IMR-90 (cell line): Measurements from ENCODE around the gene DUSP16. TPM values are rescaled to one million over a fixed set of nuclear protein-coding genes. Genes with fewer than 3 reads are reported as not detected.

Source experiments
- ATAC-seq: fragments of 200-7000 bp; cut with Tn5 transposase; 2 replicates; pipeline ENCODE4 v1.9.1; 2020; ENCODE audit warnings: low read depth, mild to moderate bottlenecking, moderate library complexity
- BruUV-seq: library from RNA; stranded (reverse); fragments of 400-500 nt; replicated peaks from 2 replicates; lab custom pipeline; 2021; lab: Mats Ljungman, UMichigan
- CTCF ChIA-PET: fragments of 300-600 bp; formaldehyde crosslinking; extraction: SDS; loops from one replicate; lab custom pipeline; 2021; ENCODE audit warnings: antibody characterized with exemption; lab: Yijun Ruan, JAX
- POLR2A ChIA-PET: fragments of 300-600 bp; sonication (Branson Sonifier 250); formaldehyde crosslinking; loops from one replicate; lab custom pipeline; 2022; ENCODE audit warnings: antibody characterized with exemption; ENCODE audit not compliant: unreplicated experiment; lab: Charles Lee
- DNase-seq: peaks from one replicate; pipeline ENCODE4 v3.0.0; 2013
- H2AFZ ChIP-seq: replicated peaks from 2 replicates; pipeline ENCODE3; 2013; ENCODE audit warnings: low read length, mild to moderate bottlenecking; ENCODE audit not compliant: poor library complexity
- H2AK5ac ChIP-seq: 2 replicates; pipeline ENCODE4 v1.6.1; 2013; ENCODE audit warnings: low read depth, low read length, inconsistent platforms
- H2AK9ac ChIP-seq: replicated peaks from 2 replicates; pipeline ENCODE3; 2013; ENCODE audit warnings: mild to moderate bottlenecking, low read depth, low read length, moderate library complexity; ENCODE audit not compliant: poor library complexity
- H2BK120ac ChIP-seq: 2 replicates; pipeline ENCODE4 v1.6.1; 2013; ENCODE audit warnings: low read depth, low read length, inconsistent platforms
- H2BK15ac ChIP-seq: 3 replicates; pipeline ENCODE4 v1.6.1; 2013; ENCODE audit warnings: low read depth, low read length, inconsistent platforms
- H2BK20ac ChIP-seq: 2 replicates; pipeline ENCODE4 v1.6.1; 2013; ENCODE audit warnings: low read depth, mild to moderate bottlenecking, inconsistent platforms, low read length, moderate library complexity
- H2BK5ac ChIP-seq: 2 replicates; pipeline ENCODE4 v1.6.1; 2013; ENCODE audit warnings: mild to moderate bottlenecking, low read depth, low read length, inconsistent platforms; ENCODE audit not compliant: poor library complexity, severe bottlenecking
- H3K14ac ChIP-seq: replicated peaks from 2 replicates; pipeline ENCODE4 v1.6.1; 2013; ENCODE audit warnings: low read depth, low read length, inconsistent platforms
- H3K18ac ChIP-seq: 2 replicates; pipeline ENCODE4 v1.6.1; 2013; ENCODE audit warnings: low read depth, low read length, control low read depth
- H3K23ac ChIP-seq: 2 replicates; pipeline ENCODE4 v1.6.1; 2013; ENCODE audit warnings: low read depth, low read length, inconsistent platforms
- H3K27ac ChIP-seq: 2 replicates; pipeline ENCODE4 v1.5.1; 2013; ENCODE audit warnings: mild to moderate bottlenecking, control low read depth, low read length; ENCODE audit not compliant: insufficient read depth
- H3K27me3 ChIP-seq: 2 replicates; pipeline ENCODE4 v1.6.1; 2013; ENCODE audit warnings: low read length; ENCODE audit not compliant: control insufficient read depth, insufficient read depth
- H3K36me3 ChIP-seq: 2 replicates; pipeline ENCODE4 v1.6.1; 2013; ENCODE audit warnings: low read length, mixed read lengths; ENCODE audit not compliant: control insufficient read depth, insufficient read depth
- H3K4ac ChIP-seq: 2 replicates; pipeline ENCODE4 v1.6.1; 2013; ENCODE audit warnings: low read depth, low read length, inconsistent platforms
- H3K4me1 ChIP-seq: 2 replicates; pipeline ENCODE4 v1.6.1; 2013; ENCODE audit warnings: low read length, mixed read lengths; ENCODE audit not compliant: control insufficient read depth, insufficient read depth
- H3K4me2 ChIP-seq: 2 replicates; pipeline ENCODE4 v1.6.1; 2013; ENCODE audit warnings: low read depth, mild to moderate bottlenecking, control low read depth, low read length, moderate library complexity
- H3K4me3 ChIP-seq: 2 replicates; pipeline ENCODE4 v1.5.1; 2013; ENCODE audit warnings: low read depth, mild to moderate bottlenecking, control low read depth, low read length, moderate library complexity; ENCODE audit not compliant: insufficient read depth
- H3K56ac ChIP-seq: 2 replicates; pipeline ENCODE4 v1.6.1; 2013; ENCODE audit warnings: low read length, inconsistent platforms; ENCODE audit not compliant: insufficient read depth; ENCODE audit errors: extremely low read depth
- H3K79me1 ChIP-seq, 2 experiments: 2 replicates each; pipeline ENCODE4 v1.6.1; 2013; ENCODE audit warnings: low read length in 2 of 2, inconsistent platforms in 1 of 2, low read depth in 1 of 2
- H3K9ac ChIP-seq: 2 replicates; pipeline ENCODE4 v1.6.1; 2013; ENCODE audit warnings: low read depth, low read length, control low read depth
- H3K9me1 ChIP-seq: 2 replicates; pipeline ENCODE4 v1.6.1; 2013; ENCODE audit warnings: low read length, inconsistent platforms; ENCODE audit not compliant: insufficient read depth
- H3K9me3 ChIP-seq: 2 replicates; pipeline ENCODE4 v1.6.1; 2013; ENCODE audit warnings: low read length; ENCODE audit not compliant: control insufficient read depth, insufficient read depth
- H4K20me1 ChIP-seq: 2 replicates; pipeline ENCODE4 v1.6.1; 2013; ENCODE audit warnings: low read length, inconsistent platforms; ENCODE audit not compliant: insufficient read depth
- H4K5ac ChIP-seq: 2 replicates; pipeline ENCODE4 v1.6.1; 2013; ENCODE audit warnings: mild to moderate bottlenecking, low read depth, low read length, control low read depth
- H4K8ac ChIP-seq, 2 experiments: 2 replicates each; pipeline ENCODE4 v1.6.1; 2013; ENCODE audit warnings: low read depth in 2 of 2, low read length in 2 of 2, control low read depth in 1 of 2, inconsistent platforms in 1 of 2
- H4K91ac ChIP-seq: 2 replicates; pipeline ENCODE4 v1.6.1; 2013; ENCODE audit warnings: low read depth, low read length, inconsistent platforms; ENCODE audit not compliant: insufficient read depth
- BHLHE40 ChIP-seq: fragments of 150-350 bp; IDR thresholded peaks from 2 replicates; pipeline ENCODE4 v1.6.1; 2016; ENCODE audit warnings: mild to moderate bottlenecking, low read depth, low read length
- CTCF ChIP-seq: conservative IDR thresholded peaks from 2 replicates; pipeline ENCODE4 v1.5.1; 2012; ENCODE audit warnings: mild to moderate bottlenecking, low read depth, low read length, improper control_type of control experiment
- FOS ChIP-seq: fragments of 150-350 bp; IDR thresholded peaks from 2 replicates; pipeline ENCODE4 v1.6.1; 2016; ENCODE audit warnings: low read depth, low read length
- MAZ ChIP-seq: IDR thresholded peaks from 2 replicates; pipeline ENCODE4 v1.6.1; 2012; ENCODE audit warnings: low read depth, mild to moderate bottlenecking, low read length, improper control_type of control experiment, moderate library complexity, borderline replicate concordance
- MXI1 ChIP-seq: IDR thresholded peaks from 2 replicates; pipeline ENCODE4 v1.6.1; 2012; ENCODE audit warnings: low read depth, mild to moderate bottlenecking, low read length, moderate library complexity, borderline replicate concordance
- RCOR1 ChIP-seq: IDR thresholded peaks from 2 replicates; pipeline ENCODE4 v1.6.1; 2012; ENCODE audit warnings: mild to moderate bottlenecking, low read length, improper control_type of control experiment; ENCODE audit not compliant: insufficient replicate concordance
- WGBS, 2 experiments: methylation state at CpG; one replicate each; pipeline versions ENCODE4 v1.1.5 to v1.1.7; 2013; ENCODE audit warnings: missing lambda C conversion rate in 2 of 2; ENCODE audit not compliant: insufficient read length in 1 of 2; ENCODE audit errors: extremely low coverage in 2 of 2; 5-methylcytosine and 5-hydroxymethylcytosine counted together
- dilution Hi-C: fragments of 300-500 bp; cut with HindIII; formaldehyde crosslinking; loops from one replicate; pipeline ENCODE4 v1.14.3; 2018; ENCODE audit warnings: low sequenced_read_pairs; ENCODE audit not compliant: unreplicated experiment
- in situ Hi-C: fragments of 300-500 bp; cut with MboI; formaldehyde crosslinking; loops from 3 replicates; pipeline ENCODE4 v1.14.3; 2019; ENCODE audit warnings: low sequenced_read_pairs, inconsistent platforms, mixed read lengths
- intact Hi-C: fragments of 100-400 bp; cut with micrococcal nuclease; formaldehyde crosslinking; loops from 2 replicates; pipeline ENCODE4 v1.10.0; 2022
- polyA plus RNA-seq, 3 experiments: library from polyadenylated mRNA; depleted of rRNA; stranded (reverse); fragments of >200 nt; gene quantifications; 2 replicates each; pipeline ENCODE4 v1.2.3, GENCODE V29; 2012; ENCODE audit warnings: low replicate concordance in 1 of 3
- total RNA-seq: library from RNA; depleted of rRNA; stranded (reverse); fragments of >200 nt; gene quantifications from 2 replicates; pipeline ENCODE4 v1.2.3, GENCODE V29; 2012
- TF ChIP-seq, protein P1 (sequence below): fragments of 150-350 bp; IDR thresholded peaks from 2 replicates; pipeline ENCODE4 v1.6.1; 2017; ENCODE audit warnings: mild to moderate bottlenecking, antibody characterized with exemption, low read length, low read depth

The DUSP16 gene
- total and polyA plus RNA-seq, 2 of the 4 experiments (the other 2 are of a cell fraction) = 4.7 to 10.0 TPM

DNA sequence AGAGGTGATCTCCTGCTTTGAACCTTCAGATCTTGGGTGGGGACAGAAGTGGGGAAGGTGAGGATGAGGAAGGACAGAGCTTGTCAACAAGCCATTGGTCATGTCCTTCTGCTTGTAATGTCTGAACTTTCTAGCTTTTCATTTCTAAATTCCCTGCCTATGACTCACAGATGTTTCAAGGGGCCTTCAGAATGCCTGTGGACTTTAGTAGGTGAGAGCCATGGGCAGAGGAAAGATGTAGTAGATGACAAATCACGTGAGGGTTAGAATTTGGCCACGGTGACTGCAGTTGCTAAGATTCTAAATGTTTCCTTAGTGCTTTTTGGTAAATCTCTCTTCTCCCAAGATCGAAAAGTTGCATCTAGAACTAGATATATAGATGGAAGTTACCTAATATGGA lies 30.3 kb upstream of the DUSP16 start:
- H3K9me1 ChIP-seq = no peaks in the 10 kb centered on the region
- no peaks in the 10 kb centered on the region for H3K36me3 ChIP-seq
- 0 out of 2 replicates have a peak overlapping the region, but pooled peaks have one; percentile 56 for H2BK20ac ChIP-seq
- no peak overlapping the region for H2BK120ac ChIP-seq
- H3K79me1 ChIP-seq = no peaks in the 10 kb centered on the region
- no peak overlapping the region for H3K23ac ChIP-seq
- in situ Hi-C loops = no loop called here
- no peak overlapping the region; the same call in 1 of the 2 replicates for H3K4ac ChIP-seq
- H2AK5ac ChIP-seq = peak overlapping the region; percentile 25; the same call in 1 of the 2 replicates
- no peak overlapping the region for H4K91ac ChIP-seq
- TF ChIP-seq MXI1 = no peak
- TF ChIP-seq BHLHE40 = peak; percentile 81; the same call in 1 of the 2 replicates
- TF ChIP-seq, protein P1, sequence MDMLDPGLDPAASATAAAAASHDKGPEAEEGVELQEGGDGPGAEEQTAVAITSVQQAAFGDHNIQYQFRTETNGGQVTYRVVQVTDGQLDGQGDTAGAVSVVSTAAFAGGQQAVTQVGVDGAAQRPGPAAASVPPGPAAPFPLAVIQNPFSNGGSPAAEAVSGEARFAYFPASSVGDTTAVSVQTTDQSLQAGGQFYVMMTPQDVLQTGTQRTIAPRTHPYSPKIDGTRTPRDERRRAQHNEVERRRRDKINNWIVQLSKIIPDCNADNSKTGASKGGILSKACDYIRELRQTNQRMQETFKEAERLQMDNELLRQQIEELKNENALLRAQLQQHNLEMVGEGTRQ = peak; percentile 68
- no peak for TF ChIP-seq MAZ
- no peak for TF ChIP-seq RCOR1
- TF ChIP-seq CTCF = no peak
- TF ChIP-seq FOS = peak; percentile 26; the same call in 1 of the 2 replicates
- peak; percentile 61 for DNase-seq
- no peak overlapping the region for H3K4me3 ChIP-seq
- peak overlapping the region; percentile 40 for H2AK9ac ChIP-seq
- no TSS peak for BruUV-seq
- WGBS, 2 experiments = no CpG with 5 or more reads among the region's 3 CpGs
- H2BK5ac ChIP-seq = no peak overlapping the region
- no peak overlapping the region for H3K4me2 ChIP-seq
- no peak overlapping the region for H2BK15ac ChIP-seq
- 0 out of 2 replicates have a peak overlapping the region, but pooled peaks have one; percentile 12 for H3K14ac ChIP-seq
- dilution Hi-C loops = no loop called here
- intact Hi-C loops = no loop called here
- peak; percentile 65 for ATAC-seq
- no peaks in the 10 kb centered on the region for H4K20me1 ChIP-seq
- peak overlapping the region; percentile 53 for H2AFZ ChIP-seq
- H3K27ac ChIP-seq = no peak overlapping the region
- no peak overlapping the region for H3K18ac ChIP-seq
- no peak overlapping the region for H4K5ac ChIP-seq
- CTCF ChIA-PET = no interaction called here
- peaks cover 7% of the 10 kb centered on the region for H3K27me3 ChIP-seq
- POLR2A ChIA-PET = no interaction called here
- H3K56ac ChIP-seq = no peak overlapping the region
- H3K4me1 ChIP-seq = peaks cover 4% of the 10 kb centered on the region; the same call in 1 of the 2 replicates
- no peak overlapping the region for H4K8ac ChIP-seq
- H3K9me3 ChIP-seq = no peaks in the 10 kb centered on the region
- no peak overlapping the region for H3K9ac ChIP-seq
